ENCODE results near the gene ACTRT2.

The ACTRT2 gene

DNA sequence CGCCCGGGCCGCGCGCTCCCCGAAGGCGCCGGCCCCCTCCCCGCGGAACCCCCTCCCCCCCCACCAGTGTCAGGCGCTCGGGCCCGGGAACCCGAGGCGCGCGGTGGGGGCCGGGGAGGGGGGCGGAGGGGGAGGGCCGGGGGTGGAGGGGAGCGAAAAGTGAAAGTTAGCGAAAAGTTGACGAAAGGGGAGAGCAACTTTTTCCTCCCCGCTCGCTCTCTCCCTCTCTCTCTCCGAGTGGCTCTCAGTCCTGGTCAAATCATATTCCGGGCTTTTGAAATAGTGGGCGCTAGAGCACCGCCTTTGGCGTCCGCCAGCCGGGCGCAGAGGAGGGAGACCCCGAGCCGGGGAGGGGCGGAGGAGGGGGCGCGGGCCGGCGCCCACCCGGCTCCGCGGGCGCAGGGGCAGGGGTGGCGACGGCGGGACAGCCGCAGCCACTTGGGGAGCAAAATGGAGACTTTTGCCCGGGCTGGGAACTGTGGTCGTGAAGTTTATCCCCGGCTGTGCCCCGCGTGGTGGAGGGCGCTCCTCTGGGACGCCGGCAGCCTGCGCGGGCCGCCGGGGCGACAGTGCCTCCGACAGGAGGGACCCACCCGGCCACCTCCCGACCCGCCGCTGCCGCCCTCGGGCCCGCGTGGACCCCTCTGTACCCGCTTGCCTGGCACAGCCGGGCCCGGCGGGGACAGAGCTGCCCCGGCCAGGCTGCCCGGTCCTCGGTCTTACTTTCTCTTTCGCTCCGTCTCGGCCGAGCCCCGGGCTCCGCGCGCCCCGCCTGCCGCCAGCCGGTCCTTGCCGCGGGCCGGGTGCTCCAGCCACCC lies 48.4 kb downstream of the ACTRT2 start:
- peak in 1 of 2 donors; percentile 73 for DNase-seq

DNA sequence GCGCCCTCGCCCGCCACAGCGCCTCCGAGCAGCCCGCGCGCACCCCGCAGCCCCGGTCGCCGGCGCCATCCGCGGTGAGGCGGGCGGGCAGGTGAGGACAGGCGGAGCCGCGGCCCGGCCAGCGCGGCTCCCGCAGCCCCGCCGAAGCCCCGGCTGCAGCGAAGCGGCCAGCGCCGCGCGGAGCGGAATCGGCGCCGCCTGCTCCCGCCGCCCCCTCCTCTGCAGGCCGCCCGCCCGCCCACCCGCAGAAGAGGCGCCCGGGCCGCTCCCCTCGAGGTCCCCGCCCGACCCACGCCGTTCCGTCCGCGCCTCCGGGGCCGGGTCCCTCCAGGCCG lies 49.0 kb downstream of the ACTRT2 start:
- DNase-seq, result no peak

DNA sequence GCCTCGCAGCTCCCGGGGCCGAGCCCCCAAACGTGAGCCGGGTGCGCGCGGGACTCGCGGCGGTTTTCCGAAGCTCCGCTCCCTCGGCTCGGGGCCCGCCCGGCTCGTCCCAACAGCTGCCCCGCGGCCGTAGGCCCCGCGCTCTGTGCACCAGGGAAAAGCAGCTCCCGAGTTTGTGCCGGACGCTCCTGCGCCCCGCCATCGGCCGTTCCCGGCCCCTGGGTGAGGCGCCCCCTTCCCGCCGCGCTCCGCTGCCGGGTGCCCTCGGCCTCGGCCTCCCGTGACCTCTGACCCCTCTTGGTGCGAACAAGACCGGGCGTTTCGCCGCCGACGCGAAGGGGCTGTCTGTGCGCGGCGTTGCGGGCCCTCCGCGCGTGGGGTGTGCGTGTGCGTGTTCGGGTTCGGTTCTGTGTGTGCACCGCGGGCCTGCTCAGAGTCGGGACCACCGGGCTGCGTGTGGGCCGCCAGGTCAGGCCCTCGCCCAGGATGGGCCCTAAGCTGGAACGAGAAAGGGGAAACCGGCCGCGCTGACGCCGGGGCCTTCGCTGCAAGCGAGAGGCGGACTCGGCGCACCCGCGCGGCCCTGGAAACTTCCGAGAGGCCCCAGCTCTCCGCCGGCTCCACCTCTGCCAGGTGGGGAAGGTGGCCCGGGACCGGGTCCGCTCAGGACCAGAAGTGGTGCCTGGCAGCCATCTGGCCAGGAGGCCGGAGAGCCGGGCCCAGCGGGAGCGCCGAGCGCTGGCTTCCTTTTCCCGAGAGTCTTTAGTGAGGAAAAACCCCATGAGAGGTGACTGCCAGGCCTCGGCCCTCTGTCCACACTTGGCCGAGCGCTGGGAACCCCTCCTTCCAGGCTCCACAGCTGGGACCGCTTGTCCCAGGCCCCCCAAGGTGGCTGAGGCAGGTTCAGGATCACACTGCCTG lies 49.6 kb downstream of the ACTRT2 start:
- DNase-seq, result peak in 1 of 2 donors; percentile 79

DNA sequence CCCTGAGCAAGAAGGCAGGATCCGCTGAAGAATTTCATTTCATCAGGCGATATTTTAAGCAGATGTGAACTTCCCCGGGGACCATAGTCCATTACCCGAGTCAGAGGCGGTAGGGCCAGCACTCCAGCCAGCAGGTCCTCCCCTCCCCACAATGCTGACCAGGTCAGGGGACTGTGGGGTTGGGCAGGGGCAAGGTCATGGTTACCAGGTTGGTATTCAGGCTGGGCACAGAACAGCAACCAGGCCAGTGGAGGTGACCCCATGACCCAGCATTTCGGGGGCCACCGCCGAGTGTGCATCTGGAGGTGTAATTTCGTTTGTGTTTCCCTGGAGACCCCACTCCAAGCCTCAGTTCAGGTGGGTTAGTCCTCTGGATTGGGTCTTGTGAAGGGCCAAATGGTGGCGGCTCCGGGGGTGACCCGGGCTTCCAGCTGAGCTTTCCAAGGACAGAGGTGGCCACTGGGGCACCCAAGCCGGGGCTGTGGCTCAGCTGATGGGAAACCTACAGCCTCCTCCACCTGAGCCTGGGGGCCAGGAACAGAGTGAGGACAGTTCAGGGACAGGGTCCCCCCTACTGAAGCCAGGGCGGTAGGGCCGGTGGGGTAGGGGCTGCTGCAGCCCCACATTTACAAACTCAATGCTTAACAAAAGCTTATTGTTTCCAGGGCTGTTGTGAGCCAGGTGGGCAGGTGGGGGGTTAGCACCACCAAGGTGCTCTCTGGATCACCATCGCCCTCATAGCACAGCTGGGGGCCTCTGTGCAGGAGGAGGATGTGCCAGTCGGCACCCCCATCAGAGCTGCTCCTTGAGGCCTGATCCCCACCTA lies 50.5 kb downstream of the ACTRT2 start:
- DNase-seq, result no peak

Data from bone marrow (tissue), 2 donors.